GM12865 (cell line): ENCODE measurements around the gene KNDC1.
"Not testable (repeated sequence)": the region's sequence is repeated elsewhere in the genome, so short reads cannot be mapped to it uniquely, and the experiment has no call there.

Experiments used
- DNase-seq: peaks from one replicate; pipeline ENCODE4 v3.0.0; 2010; ENCODE audit warnings: low read depth
- H3K4me3 ChIP-seq: 2 replicates; pipeline ENCODE4 v1.5.1; 2011; ENCODE audit warnings: mild to moderate bottlenecking, low read depth, low read length, control low read depth
- TF ChIP-seq, protein P1 (sequence below): IDR thresholded peaks from 2 replicates; pipeline ENCODE4 v1.5.1; 2011; ENCODE audit warnings: low read length, control low read depth, low read depth, inconsistent platforms; ENCODE audit not compliant: insufficient read depth; ENCODE audit errors: missing control alignments

Gene KNDC1

GRCh38 chr10:133230387-133231195 is 70.6 kb downstream of the KNDC1 start:
- no peak for DNase-seq
- TF ChIP-seq, protein P1, sequence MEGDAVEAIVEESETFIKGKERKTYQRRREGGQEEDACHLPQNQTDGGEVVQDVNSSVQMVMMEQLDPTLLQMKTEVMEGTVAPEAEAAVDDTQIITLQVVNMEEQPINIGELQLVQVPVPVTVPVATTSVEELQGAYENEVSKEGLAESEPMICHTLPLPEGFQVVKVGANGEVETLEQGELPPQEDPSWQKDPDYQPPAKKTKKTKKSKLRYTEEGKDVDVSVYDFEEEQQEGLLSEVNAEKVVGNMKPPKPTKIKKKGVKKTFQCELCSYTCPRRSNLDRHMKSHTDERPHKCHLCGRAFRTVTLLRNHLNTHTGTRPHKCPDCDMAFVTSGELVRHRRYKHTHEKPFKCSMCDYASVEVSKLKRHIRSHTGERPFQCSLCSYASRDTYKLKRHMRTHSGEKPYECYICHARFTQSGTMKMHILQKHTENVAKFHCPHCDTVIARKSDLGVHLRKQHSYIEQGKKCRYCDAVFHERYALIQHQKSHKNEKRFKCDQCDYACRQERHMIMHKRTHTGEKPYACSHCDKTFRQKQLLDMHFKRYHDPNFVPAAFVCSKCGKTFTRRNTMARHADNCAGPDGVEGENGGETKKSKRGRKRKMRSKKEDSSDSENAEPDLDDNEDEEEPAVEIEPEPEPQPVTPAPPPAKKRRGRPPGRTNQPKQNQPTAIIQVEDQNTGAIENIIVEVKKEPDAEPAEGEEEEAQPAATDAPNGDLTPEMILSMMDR = no peak
- no peak overlapping the region for H3K4me3 ChIP-seq

GRCh38 chr10:133231244-133231945 is 71.4 kb downstream of the KNDC1 start:
- TF ChIP-seq, protein P1 = no peak
- H3K4me3 ChIP-seq = no peak overlapping the region
- no peak for DNase-seq

DNA sequence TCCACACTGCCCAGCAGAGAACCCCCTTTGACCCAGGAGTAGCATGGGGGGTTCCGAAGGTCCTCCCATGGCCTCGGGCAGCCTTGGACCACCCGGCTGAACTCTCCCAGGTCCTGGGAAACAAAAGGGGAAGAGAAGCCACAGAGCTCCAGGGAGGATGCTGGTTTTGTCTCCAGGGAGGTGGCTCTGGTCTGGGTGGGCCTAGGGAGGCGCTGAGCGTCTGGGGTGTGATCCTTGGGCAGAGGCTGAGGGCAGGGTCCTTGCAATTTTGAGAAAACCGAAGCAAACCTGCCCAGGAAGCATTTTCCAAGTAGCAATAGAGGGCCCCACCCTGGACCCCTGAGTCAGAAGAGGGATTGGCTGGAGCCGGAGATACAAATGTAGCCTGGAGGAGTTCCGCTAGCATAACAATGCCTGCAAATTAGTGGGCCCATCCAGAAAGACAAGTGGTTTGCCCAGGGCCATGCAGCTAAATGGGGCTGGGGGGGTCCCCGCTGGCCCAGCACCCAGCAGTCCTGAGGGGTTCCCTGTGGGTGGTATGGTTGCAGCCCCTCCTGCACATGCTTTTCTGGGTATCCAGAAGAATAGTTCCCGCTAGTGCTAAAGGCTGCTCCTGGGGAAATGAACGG is 72.0 kb downstream of the KNDC1 start:
- H3K4me3 ChIP-seq = no peak overlapping the region
- TF ChIP-seq, protein P1 = no peak
- DNase-seq = no peak

DNA sequence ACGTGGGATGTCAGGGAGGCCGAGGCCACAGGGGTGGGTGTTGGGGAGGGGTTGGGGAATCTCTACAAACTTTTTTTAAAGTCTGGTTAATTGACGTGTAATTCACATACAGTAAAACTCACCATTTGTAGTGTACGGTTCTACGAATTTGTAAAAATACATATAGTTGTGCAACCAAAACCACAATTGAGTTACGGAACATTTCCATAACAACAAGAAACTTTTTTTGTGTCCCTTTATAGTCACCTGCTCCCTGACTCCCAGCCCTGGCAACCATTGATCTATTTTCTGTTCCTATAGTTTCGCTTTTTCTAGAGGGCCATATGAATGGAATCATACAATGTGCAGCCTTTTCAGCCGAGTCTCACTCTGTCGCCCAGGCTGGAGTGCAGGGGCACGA is 74.8 kb downstream of the KNDC1 start:
- H3K4me3 ChIP-seq, DNase-seq: not testable (repeated sequence)

DNA sequence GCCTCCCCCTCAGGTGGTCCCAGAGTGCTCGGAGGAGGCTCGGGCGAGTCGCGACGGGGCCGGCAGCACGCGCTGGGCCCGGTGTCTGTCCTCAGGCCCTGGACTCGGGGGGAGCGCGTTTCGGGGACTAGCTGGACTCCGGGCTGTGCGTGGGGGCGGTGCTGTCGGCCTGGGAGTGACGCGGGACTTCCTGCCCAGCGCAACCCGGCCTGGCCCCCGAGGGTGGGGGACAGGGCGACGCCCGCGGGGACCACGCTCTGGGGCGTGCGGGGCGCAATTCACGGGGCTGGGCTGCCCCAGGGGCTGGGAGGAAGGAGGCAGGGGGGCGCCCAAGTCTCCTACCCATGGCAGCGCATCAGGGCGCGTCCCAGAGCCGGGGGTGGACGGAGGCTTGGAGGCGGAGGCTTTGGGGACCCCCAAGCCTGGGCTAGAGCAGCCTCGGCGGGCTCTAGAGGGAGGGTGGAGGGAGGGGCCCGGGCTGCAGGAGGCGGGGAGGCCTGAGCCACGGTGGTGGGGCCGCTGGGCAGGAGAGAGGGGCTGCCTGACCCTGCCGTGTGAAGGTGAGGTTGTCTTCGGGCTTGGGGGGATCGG is 75.3 kb downstream of the KNDC1 start:
- TF ChIP-seq, protein P1 = no peak
- H3K4me3 ChIP-seq = no peak overlapping the region
- no peak for DNase-seq

DNA sequence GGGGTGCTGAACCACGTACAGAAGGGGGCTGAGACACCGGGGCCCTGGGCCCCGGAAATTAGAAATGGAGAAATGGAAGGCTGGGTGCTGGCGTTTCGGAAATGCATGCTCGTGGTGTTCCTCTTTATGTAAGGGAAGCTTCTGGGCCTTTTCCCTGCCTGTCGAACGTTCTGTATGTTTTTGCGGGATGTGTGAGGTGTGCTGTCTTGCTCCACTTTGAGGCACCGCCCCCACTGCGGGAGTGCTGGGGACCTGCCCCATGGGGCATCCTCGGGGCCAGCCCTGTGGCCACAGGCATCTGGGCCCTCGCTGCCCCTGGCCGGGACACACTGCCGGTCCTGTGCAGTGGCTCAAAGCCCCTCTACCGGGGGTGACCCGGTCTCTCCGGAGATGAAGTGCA is 75.9 kb downstream of the KNDC1 start:
- TF ChIP-seq, protein P1 = no peak
- H3K4me3 ChIP-seq = no peak overlapping the region
- DNase-seq = no peak
